ENCODE measurements around the gene NTM.

GRCh38 chr11:131954146-131954545 is 583.7 kb downstream of the NTM start:
- TF ChIP-seq CTCF (IDR thresholded peaks at IDR 0.05; ENCODE audit: insufficient read depth, low read length): no peak
- no peak for TF ChIP-seq REST (IDR thresholded peaks at IDR 0.05; ENCODE audit: insufficient replicate concordance, low read depth)
- TF ChIP-seq POLR2AphosphoS5 (IDR thresholded peaks at IDR 0.05; ENCODE audit: low read depth): no peak
- TF ChIP-seq GABPA (IDR thresholded peaks at IDR 0.05; ENCODE audit: low read depth): no peak
